Heart right ventricle (tissue), 16 donors: ENCODE data around the gene SULT1C3. TPM values are rescaled to one million over a fixed set of nuclear protein-coding genes. Genes with fewer than 3 reads are reported as not detected.
A peak's percentile ranks its signal among the peaks of the same experiment; 100 is the strongest.

Experiments
- ATAC-seq, 8 donors: fragments of 200-7000 bp; cut with Tn5 transposase; one replicate each; pipeline ENCODE4 v1.9.1; 2020; ENCODE audit warnings: mild to moderate bottlenecking in 8 of 8, moderate library complexity in 8 of 8, moderate number of reproducible peaks in 1 of 8
- DNase-seq, 2 donors: peaks; one replicate each; pipeline ENCODE4 v3.0.0-alpha.2; 2020
- H3K27ac ChIP-seq, 10 donors: fragments of 200-600 bp; sonication (generic) in 2 of 10; one replicate each; pipeline versions ENCODE4 v1.5.0 to v1.8.0; 2020 to 2022; ENCODE audit warnings: mild to moderate bottlenecking in 3 of 10
- H3K27me3 ChIP-seq, 7 donors: fragments of 200-600 bp; one replicate each; pipeline ENCODE4 v1.8.0; 2021 to 2022; ENCODE audit warnings: mild to moderate bottlenecking in 2 of 7
- H3K36me3 ChIP-seq, 9 donors: fragments of 200-600 bp; sonication (generic) in 1 of 9; one replicate each; pipeline versions ENCODE4 v1.5.0 to v1.8.0; 2020 to 2022; ENCODE audit warnings: mild to moderate bottlenecking in 2 of 9
- H3K4me1 ChIP-seq, 9 donors: fragments of 200-600 bp; sonication (generic) in 1 of 9; one replicate each; pipeline versions ENCODE4 v1.5.0 to v1.8.0; 2020 to 2022; ENCODE audit warnings: mild to moderate bottlenecking in 4 of 9
- H3K4me3 ChIP-seq, 10 donors: fragments of 200-600 bp; sonication (generic) in 2 of 10; one replicate each; pipeline versions ENCODE4 v1.5.0 to v1.8.0; 2020 to 2022; ENCODE audit warnings: mild to moderate bottlenecking in 7 of 10, moderate library complexity in 2 of 10
- H3K9me3 ChIP-seq, 11 donors: fragments of 200-600 bp in 10 of 11; sonication (generic) in 2 of 11; one replicate each; pipeline versions ENCODE4 v1.5.0 to v1.8.0; 2013 to 2022; ENCODE audit warnings: mild to moderate bottlenecking in 2 of 11, control low read depth in 1 of 11, moderate library complexity in 1 of 11
- WGBS, 2 donors: extraction: QIAGEN DNeasy Blood & Tissue Kit; methylation state at CpG; one replicate each; pipeline ENCODE4 v1.1.7; 2013; ENCODE audit warnings: inconsistent platforms in 1 of 2; 5-methylcytosine and 5-hydroxymethylcytosine counted together
- intact Hi-C, 10 donors: fragments of 100-400 bp; cut with DNase I; formaldehyde crosslinking; loops; one replicate each; pipeline versions ENCODE4 v1.11.1 to v1.14.2; 2022
- long read RNA-seq, 3 donors: library from polyadenylated mRNA; unstranded; transcript quantifications; one replicate each; pipeline ENCODE4 v2.0.0, GENCODE V29; 2020 to 2021
- polyA plus RNA-seq, 2 donors: library from polyadenylated mRNA; stranded (reverse); fragments of 200-250 nt; gene quantifications; one replicate each; pipeline ENCODE4 v1.2.3, GENCODE V29; 2013
- total RNA-seq, 10 donors: library from RNA; stranded (reverse); fragmentation: NEBNext Ultra II Directional in 3 of 10; extraction: Animal tissue kit (Norgen Biotek cat#: 25700) in 3 of 10; gene quantifications; one replicate each; pipeline versions ENCODE4 v1.2.1 to v1.2.4, GENCODE V29; 2021 to 2023
- TF ChIP-seq, protein P1 (sequence below), 9 donors: fragments of 200-600 bp; sonication (generic) in 2 of 9; IDR thresholded peaks; one replicate each; pipeline versions ENCODE4 v1.5.0 to v1.8.0; 2021 to 2022; ENCODE audit warnings: antibody characterized with exemption in 9 of 9, mild to moderate bottlenecking in 5 of 9, moderate library complexity in 1 of 9
- donor health status: Arrhythmogenic right ventricular cardiomyopathy.
- donor health status: ischemic (EF 13 %, LVEDD 7.1; RV severe dilation, severe dysfunction).
- donor health status: healthy with polysubstance abuse.
- donor health status: DM: no; HTN: yes; CAD: no.
- donor health status: DM: no; HTN: no; CAD: no.
- donor health status: ischemic (EF 25% LVEDD 6.9; RV normal size, moderate dysfunction).
- donor health status: ischemic (EF 25% LVEDD 5.7; RV mildly dilated, moderate dysfunction).
- donor health status: healthy.
- donor health status: DM: yes; HTN: yes; CAD: no.
- donor health status: Ischemic cardiomyopathy.
- donor health status: ischemic (EF 35%, LVEDD 5.7; RV mildly dilated, moderate dysfunction).
- donor health status: nonischemic (EF 11% LVEDD 7.7; RV severe dilation, severe dysfunction).
- donor health status: DM: yes; HTN: yes; CAD: no.
- donor health status: PGD.
- donor health status: ischemic (EF 29% LVEDD 5.4; RV normal size, mild dysfunction).
- donor health status: nonischemic (EF 23%, LVEDD 6.1; RV moderate dilation, normal function).

The SULT1C3 gene
- total RNA-seq (not detected), polyA plus RNA-seq (not detected)
- long read RNA-seq, donor 1, result 0 reads
- long read RNA-seq, donor 2, result 0 reads
- long read RNA-seq, donor 3, result 0 reads

DNA sequence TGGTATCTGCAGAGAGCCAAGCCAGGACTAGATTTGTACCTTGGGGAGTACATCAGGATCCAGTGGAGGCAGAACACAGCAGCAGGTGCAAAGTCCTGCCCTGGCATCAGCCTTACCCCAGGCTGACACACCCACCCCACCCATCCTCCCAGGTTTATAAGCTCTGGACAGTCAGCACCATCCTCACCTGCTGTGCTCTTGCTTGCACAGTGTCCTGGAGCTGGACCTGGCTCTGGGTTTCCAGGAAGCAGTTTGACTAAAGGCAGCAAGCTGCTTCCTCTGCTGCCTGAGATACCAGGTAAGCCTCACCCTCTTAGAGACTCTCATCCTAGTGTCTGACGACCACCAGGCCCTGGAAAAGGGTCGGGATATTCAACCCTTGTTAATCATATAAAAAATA lies at the start of gene SULT1C3:
SULT1C3 (plus strand) TSS at position 183 of the 400 bp plus-strand sequence. CDS start 7,227 bp downstream, outside the sequence.
- WGBS, 2 donors, result 72 to 73% methylated on average over 2 of the region's 2 CpGs
- DNase-seq, result no peak
- H3K9me3 ChIP-seq, result peaks cover 0 to 28% (median 9%) of the 10 kb centered on the region in 11 donors
- H3K4me3 ChIP-seq, result no peak within 1 kb of the TSS
- no peaks in the 10 kb centered on the region for H3K4me1 ChIP-seq
- TF ChIP-seq, protein P1, sequence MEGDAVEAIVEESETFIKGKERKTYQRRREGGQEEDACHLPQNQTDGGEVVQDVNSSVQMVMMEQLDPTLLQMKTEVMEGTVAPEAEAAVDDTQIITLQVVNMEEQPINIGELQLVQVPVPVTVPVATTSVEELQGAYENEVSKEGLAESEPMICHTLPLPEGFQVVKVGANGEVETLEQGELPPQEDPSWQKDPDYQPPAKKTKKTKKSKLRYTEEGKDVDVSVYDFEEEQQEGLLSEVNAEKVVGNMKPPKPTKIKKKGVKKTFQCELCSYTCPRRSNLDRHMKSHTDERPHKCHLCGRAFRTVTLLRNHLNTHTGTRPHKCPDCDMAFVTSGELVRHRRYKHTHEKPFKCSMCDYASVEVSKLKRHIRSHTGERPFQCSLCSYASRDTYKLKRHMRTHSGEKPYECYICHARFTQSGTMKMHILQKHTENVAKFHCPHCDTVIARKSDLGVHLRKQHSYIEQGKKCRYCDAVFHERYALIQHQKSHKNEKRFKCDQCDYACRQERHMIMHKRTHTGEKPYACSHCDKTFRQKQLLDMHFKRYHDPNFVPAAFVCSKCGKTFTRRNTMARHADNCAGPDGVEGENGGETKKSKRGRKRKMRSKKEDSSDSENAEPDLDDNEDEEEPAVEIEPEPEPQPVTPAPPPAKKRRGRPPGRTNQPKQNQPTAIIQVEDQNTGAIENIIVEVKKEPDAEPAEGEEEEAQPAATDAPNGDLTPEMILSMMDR (IDR thresholded peaks at IDR 0.05), result no peak
- no peak for ATAC-seq
- intact Hi-C loops, result no loop called here
- H3K27ac ChIP-seq, result no peak within 1 kb of the TSS
- H3K27me3 ChIP-seq, result no peaks in the 10 kb centered on the region
- H3K36me3 ChIP-seq, result no peaks in the 10 kb centered on the region

DNA sequence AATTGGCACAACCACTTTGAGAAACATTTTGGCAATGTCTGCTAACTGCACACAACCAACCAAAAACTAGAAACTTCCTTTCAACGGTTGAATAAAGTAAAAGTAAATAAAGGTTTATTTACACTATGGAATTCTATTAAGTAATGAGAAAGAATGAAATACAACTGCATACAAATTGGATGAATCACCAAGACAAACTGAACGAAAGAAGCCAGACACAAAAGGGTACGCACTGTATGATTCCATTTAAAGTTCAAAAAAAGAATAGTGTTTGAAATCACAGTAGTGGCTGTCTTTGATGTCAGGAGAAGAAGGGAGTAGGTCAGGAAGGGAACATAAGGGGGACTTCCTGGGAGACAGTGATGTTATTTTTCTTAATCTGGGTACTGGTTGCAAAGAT lies 46.5 kb upstream of the SULT1C3 start:
- Histone ChIP-seq H3K9me3 (peaks cover 0 to 9% (median 0%) of the 10 kb centered on the region in 11 donors), H3K27me3 (peaks cover 0 to 9% (median 0%) of the 10 kb centered on the region in 7 donors), H3K4me3 (no peak overlapping the region), H3K4me1 (no peaks in the 10 kb centered on the region), H3K27ac (no peak overlapping the region), H3K36me3 (no peaks in the 10 kb centered on the region)
- intact Hi-C loops, result loop anchor here in 1 of 10 donors (10.0 kb wide), 1 partner anchor 1558 kb away; no protein-coding TSS in a partner anchor
- no peak for ATAC-seq
- 74% methylated on average over 3 of the region's 3 CpGs for WGBS, 2 donors
- TF ChIP-seq, protein P1 (IDR thresholded peaks at IDR 0.05), result no peak
- DNase-seq, result no peak

DNA sequence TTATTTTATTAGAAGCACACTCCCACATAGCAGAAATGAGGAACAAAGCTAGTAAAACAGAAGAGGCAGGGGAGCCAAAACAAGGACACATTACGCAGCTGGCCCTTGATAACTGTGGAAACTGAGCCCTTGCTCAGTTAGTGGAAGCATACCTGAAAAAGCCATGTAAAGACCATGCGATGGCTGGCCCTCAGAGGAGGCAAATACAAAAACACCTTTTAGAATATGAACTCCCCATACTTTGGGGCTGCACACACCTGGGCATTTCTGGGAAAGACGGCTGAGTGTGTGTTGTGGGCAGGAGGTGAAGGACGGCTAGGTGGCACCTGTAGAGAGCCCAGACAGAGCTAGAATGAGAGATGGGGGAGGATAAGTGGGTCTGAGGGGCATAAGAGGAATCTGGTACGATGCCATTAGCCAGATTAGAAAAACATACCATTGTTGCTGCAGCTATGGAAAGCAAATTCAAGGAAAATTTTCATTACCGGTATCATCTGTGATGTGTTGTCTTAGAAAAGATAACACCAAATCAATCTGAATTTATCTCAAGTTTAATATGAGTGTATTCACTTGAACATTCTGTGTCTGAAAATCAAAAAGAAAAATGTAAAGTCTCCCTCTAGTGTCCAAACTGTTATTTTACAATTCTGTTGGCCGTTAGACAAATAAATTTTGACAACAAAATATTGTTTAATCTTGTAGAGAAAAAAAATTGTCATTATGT lies 45.2 kb upstream of the SULT1C3 start:
- WGBS, 2 donors, result 58 to 62% methylated on average over 7 of the region's 7 CpGs

DNA sequence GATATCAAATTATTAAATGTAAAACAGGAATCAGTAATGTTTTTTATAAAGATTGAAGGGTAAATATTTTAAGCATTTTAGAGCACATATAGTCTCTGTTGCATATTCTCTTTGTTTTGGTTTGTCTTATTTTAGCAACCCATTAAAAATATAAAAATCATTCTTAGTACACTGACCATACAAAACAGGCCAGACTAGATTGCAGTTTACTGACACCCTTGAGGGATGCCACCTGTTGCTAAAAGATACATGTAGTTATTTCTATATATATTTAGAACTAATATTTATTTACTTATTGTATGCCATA lies 44.7 kb upstream of the SULT1C3 start:
- TF ChIP-seq, protein P1 (IDR thresholded peaks at IDR 0.05), result no peak
- Histone ChIP-seq H3K4me1 (no peaks in the 10 kb centered on the region), H3K27ac (no peak overlapping the region), H3K4me3 (no peak overlapping the region), H3K36me3 (no peaks in the 10 kb centered on the region), H3K9me3 (peaks cover 0 to 18% (median 0%) of the 10 kb centered on the region in 11 donors), H3K27me3 (peaks cover 0 to 9% (median 0%) of the 10 kb centered on the region in 7 donors)
- DNase-seq, result no peak
- ATAC-seq, result no peak
- intact Hi-C loops, result loop anchor here in 1 of 10 donors (10.0 kb wide), 1 partner anchor 1560 kb away; no protein-coding TSS in a partner anchor

More for the DNA sequence above, 45.2 kb upstream of the SULT1C3 start:
- intact Hi-C loops, result loop anchor here in 1 of 10 donors (10.0 kb wide), 1 partner anchor 1560 kb away; no protein-coding TSS in a partner anchor
- Histone ChIP-seq H3K27me3 (peaks cover 0 to 9% (median 0%) of the 10 kb centered on the region in 7 donors), H3K36me3 (no peaks in the 10 kb centered on the region), H3K27ac (no peak overlapping the region), H3K4me1 (no peaks in the 10 kb centered on the region), H3K4me3 (no peak overlapping the region), H3K9me3 (peaks cover 0 to 16% (median 0%) of the 10 kb centered on the region in 11 donors)
- no peak for ATAC-seq
- TF ChIP-seq, protein P1 (IDR thresholded peaks at IDR 0.05), result peak in 8 of 9 donors; percentile 8 to 71 (median 52)
- no peak for DNase-seq
